ENCODE data around the gene HEPN1.

HEPN1 gene

DNA sequence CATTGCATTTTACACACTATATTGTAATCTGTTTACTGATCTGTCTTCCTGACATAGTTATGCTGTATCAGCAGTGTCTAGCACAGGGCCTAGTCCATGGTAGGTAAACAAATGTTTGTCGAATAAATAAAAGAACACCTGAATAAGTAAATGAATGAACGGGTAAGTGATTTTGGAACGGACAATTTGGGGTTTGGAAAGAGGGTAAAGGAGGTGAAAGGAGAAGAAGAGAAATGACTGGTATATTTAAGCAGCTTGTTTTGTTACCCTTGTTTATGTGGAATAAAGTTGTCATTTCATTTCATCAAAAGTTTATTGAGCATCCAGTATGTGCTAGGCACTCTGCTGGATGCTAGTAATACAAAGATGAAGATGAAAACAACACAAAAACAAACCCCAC, at the start of gene HEPN1:
Gene HEPN1, plus strand, starts transcription at position 301 of the 400 bp plus-strand sequence.
- DNase-seq (ENCODE audit: low read depth in 1 of 2, low spot score in 1 of 2), result no peak

DNA sequence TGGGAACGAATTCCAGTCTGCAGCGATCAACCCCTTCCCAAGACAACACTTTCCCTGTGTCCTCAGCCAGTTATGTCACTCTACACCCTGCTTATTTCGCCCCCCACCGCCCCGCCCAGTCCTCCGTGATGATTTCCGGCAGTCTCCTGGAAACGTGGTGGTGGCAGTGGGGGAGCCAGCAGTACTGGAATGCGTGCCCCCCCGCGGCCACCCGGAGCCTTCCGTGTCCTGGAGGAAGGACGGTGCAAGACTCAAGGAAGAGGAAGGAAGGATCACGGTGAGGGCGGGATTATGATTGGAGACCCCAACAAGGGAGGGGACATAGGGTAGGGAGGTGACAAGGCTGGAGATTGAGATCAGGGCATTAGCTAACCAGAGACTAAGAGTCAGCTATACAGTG, 49.7 kb upstream of the HEPN1 start:
- no peak for DNase-seq (ENCODE audit: low read depth in 1 of 2, low spot score in 1 of 2)

DNA sequence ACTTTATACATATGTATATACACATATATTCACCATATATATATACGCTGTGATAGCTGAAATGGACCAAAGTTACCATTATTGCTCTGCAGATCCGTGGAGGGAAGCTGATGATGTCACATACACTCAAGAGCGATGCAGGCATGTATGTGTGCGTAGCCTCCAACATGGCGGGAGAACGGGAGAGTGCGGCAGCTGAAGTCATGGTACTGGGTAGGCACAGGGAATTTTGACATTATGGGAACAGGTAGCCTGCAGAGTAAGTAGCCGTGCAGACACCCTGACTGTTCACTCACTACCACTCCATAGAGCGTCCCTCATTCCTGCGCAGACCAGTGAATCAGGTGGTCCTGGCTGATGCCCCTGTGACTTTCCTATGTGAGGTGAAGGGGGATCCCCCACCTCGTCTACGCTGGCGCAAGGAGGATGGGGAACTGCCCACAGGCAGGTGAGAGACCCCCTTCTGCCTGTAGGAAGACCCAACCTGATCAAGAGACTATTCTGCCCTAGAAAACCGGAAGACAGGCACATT, 49.1 kb upstream of the HEPN1 start:
- no peak for DNase-seq (ENCODE audit: low read depth in 1 of 2, low spot score in 1 of 2)

DNA sequence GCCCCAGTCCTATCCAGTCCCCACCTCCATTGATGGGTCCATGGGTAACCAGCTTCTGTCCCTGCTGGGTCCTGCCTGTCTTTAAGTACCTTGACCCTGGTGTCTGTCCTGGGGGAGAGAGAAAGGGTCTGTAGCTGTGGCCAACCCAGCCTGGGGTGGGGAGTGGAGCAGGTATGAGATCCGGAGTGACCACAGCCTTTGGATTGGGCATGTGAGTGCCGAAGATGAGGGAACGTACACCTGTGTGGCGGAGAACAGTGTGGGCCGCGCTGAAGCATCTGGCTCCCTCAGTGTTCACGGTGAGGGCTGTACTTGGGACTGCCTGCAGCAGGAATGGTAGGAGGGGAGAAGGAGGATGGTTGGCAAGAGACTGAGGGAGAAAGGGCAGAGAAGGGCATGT, 48.6 kb upstream of the HEPN1 start:
- no peak for DNase-seq (ENCODE audit: low read depth in 1 of 2, low spot score in 1 of 2)

DNA sequence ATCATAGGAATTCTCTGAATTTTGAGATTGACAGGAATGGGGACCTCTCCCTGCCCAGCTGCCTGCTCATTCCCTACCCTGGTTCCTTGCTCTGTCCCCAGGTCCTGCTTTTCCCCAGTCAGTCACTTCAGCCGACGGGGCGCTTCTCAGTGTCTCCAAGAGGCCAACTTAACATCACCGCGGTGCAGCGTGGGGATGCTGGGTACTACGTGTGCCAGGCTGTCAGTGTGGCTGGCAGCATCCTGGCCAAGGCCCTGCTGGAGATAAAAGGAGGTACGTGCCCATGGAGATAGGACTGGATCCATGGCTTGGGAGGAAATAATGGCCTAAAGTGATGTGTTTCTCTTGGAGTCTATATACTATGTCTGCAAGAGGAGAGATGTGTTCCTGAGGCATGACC, 46.8 kb upstream of the HEPN1 start:
- no peak for DNase-seq (ENCODE audit: low read depth in 1 of 2, low spot score in 1 of 2)

DNA sequence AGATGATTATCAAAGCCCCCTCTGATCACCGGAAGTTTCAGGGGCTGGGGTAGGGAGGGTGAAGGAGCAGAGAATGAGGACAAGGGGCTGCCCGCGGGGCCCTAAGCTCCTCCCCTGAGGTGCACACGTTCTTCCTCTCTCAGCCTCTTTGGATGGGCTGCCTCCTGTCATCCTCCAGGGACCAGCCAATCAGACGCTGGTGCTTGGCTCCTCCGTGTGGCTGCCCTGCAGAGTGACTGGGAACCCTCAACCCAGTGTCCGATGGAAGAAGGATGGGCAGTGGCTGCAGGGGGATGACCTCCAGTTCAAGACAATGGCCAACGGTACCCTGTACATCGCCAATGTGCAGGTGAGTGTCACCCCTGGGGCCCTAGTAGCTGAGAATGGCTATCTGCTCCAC, 46.3 kb upstream of the HEPN1 start:
- no peak for DNase-seq (ENCODE audit: low read depth in 1 of 2, low spot score in 1 of 2)

DNA sequence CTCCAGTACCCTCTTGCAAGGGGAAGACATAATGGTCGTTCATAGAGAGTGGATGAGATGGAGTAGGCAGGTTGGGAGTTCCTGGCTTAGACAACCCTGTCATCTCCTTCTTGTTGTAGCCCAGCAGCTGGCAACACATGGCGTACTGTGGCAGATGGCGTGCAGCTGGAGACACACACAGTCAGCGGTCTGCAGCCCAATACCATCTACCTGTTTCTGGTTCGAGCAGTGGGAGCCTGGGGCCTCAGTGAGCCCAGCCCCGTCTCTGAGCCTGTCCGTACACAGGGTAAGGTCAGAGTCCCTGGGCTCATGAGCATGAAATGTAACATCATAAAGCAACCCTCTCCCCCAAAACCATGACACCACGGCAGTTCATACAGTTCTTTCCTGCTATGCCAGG, 45.1 kb upstream of the HEPN1 start:
- DNase-seq (ENCODE audit: low read depth in 1 of 2, low spot score in 1 of 2), result no peak

DNA sequence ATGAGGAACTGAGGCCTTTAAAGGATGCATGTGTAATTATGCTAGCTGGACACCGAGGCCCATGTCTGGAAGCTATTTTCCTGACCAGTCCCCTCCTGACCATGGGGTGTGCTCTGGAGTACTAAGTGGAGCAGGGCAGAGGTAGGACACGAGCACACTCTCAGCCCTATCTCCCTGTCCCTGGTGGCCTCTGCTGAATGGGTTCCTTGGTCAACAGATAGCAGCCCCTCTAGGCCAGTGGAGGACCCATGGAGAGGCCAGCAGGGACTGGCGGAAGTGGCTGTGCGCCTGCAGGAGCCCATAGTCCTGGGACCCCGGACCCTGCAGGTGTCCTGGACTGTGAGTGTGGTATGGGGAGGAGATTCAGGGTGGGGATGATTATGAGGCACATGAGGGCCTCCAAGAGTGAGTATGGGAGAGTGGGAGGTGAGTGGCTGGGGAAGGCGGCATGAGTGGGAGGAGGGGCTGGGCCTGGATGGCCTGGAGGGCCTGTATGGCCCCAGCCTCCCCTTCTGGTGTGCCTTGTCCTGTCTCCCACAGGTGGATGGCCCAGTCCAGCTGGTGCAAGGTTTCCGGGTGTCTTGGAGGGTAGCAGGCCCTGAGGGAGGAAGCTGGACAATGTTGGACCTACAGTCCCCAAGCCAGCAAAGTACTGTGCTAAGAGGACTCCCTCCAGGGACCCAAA, 44.3 kb upstream of the HEPN1 start:
- DNase-seq (ENCODE audit: low read depth in 1 of 2, low spot score in 1 of 2), result no peak

GRCh38 chr11:124875401-124875800, 43.6 kb upstream of the HEPN1 start:
- no peak for DNase-seq (ENCODE audit: low read depth in 1 of 2, low spot score in 1 of 2)

GRCh38 chr11:124875943-124876817, 42.9 kb upstream of the HEPN1 start:
- peak; percentile 65 to 71 for DNase-seq (ENCODE audit: low read depth in 1 of 2, low spot score in 1 of 2)

GRCh38 chr11:124876818-124877630, 42.0 kb upstream of the HEPN1 start:
- no peak for DNase-seq (ENCODE audit: low read depth in 1 of 2, low spot score in 1 of 2)

DNA sequence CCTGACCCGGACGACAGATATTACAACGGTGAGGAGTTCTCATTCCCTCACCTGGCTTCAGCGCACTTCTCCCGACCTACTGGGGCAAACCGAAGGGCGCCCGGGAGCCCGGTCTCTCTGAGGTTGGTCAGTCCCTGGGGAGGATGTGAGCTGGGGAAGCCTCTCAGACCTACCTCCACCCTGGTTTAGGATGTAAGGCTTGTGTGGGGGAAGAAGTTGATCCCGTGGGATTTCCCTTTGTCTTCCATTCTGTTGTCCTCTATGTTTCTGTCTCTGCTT, 41.5 kb upstream of the HEPN1 start:
- DNase-seq (ENCODE audit: low read depth in 1 of 2, low spot score in 1 of 2), result no peak

DNA sequence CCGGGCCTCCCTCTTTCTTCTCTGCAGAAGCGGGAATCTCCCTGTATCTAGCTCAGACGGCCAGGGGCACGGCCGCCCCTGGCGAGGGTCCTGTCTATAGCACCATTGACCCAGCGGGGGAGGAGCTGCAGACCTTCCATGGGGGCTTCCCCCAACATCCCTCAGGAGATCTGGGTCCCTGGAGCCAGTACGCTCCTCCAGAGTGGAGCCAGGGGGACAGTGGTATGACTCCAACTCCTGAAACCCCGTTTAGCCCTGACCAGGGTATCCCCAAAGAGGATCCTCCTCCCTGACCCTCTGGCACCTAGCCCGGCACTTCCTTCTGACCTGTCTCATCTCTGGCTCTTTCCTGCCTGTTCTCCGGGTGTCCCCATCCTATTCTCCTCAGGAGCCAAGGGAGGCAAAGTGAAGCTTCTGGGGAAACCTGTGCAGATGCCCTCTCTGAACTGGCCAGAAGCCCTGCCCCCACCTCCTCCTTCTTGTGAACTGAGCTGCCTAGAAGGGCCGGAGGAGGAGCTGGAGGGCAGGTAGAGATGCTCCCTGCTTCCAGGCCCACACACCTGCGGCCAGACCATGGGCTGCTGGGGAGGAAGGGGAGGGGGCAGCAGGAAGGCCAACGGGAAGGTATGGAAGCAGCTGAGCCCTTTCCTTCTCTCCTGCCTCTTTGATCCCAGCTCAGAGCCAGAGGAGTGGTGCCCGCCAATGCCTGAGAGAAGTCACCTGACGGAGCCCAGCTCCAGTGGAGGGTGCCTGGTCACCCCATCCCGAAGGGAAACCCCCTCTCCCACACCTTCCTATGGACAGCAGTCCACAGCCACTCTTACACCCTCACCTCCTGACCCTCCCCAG, 40.9 kb upstream of the HEPN1 start:
- DNase-seq (ENCODE audit: low read depth in 1 of 2, low spot score in 1 of 2), result no peak

- DNase-seq (ENCODE audit: low read depth in 1 of 2, low spot score in 1 of 2), result no peak
Measured at GRCh38 chr11:124878759-124879492, 40.1 kb upstream of the HEPN1 start.

DNA sequence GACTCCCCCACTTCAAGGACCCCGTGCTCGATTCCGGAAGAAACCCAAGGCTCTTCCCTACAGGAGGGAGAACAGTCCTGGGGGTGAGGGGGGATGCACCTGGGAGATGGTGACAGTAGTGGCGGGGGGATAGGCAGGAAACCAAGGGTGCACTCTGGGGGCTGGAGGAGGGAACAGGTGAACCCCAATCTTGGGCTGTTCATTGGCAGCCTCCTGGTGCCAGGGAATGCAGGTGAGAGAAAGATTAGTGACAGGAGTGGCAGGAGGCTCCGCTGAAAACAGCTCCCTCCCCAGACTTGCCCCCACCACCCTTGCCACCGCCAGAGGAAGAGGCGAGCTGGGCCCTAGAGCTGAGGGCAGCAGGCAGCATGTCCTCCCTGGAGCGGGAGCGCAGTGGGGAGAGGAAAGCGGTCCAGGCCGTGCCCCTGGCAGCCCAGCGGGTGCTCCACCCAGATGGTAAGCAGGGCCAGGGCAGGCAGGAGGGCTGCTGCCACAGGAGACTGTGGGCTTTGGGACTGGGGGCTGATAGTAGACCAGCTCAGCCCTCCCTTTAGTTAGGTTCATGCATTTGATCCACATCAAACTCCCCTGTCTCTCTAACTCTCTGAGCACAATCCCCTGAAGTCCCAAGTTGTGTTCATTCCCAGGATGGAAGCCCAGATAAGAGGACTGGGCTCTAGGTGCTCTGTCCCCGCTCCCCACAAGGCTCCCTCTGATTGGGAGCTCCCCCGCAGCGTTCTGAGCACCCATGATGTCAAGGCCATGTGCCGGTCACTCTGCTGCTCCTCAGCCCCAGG, 39.4 kb upstream of the HEPN1 start:
- DNase-seq (ENCODE audit: low read depth in 1 of 2, low spot score in 1 of 2), result no peak

DNA sequence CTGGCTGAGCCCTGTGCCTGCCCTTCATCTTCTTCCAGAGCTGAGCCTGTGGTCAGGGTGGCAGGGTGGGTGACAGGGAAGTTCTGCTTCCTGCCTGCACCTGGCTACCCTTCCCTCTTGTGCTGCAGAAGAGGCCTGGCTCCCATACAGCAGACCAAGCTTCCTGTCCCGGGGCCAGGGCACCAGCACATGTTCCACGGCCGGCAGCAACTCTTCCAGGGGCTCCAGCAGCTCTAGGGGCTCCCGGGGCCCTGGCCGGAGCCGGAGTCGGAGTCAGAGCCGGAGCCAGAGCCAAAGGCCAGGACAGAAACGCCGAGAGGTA, 38.8 kb upstream of the HEPN1 start:
- no peak for DNase-seq (ENCODE audit: low read depth in 1 of 2, low spot score in 1 of 2)

GRCh38 chr11:124880958-124881357, 38.1 kb upstream of the HEPN1 start:
- no peak for DNase-seq (ENCODE audit: low read depth in 1 of 2, low spot score in 1 of 2)

- no peak for DNase-seq (ENCODE audit: low read depth in 1 of 2, low spot score in 1 of 2)
Measured at GRCh38 chr11:124882339-124883071, 36.5 kb upstream of the HEPN1 start.

DNA sequence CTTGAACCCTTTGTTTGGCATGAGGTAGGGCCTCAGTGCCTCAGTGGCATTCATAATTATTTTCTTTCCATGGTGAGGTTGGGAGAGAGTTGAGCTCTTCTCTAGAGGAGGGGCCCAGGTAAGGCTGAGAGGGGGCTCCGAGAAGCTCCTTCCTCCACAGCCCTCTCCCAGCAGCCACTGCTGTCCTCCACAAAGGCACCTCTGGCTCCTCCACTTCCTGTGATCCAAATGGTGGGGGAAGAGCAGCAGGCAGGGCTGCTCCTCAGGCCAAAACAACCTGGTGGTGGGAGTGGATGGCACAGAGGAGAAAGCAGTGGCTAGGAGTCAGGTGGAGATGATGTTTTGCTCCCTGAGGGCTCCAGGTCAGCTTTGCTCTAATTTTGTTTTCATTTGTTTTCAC, 34.7 kb upstream of the HEPN1 start:
- DNase-seq (ENCODE audit: low read depth in 1 of 2, low spot score in 1 of 2), result no peak

Measured in activated CD4-positive, alpha-beta T cell treated with anti-CD3 and anti-CD28 coated beads, Interleukin-2, amount 50 U/mL, for 24 hours (primary cell).